GM10266 (cell line): Measurements from ENCODE around the gene CBX3.

Source experiments
- DNase-seq: peaks from one replicate; pipeline ENCODE4 v3.0.0; 2012; ENCODE audit errors: extremely low spot score
- TF ChIP-seq, protein P1 (sequence below): IDR thresholded peaks from 2 replicates; pipeline ENCODE4 v1.5.1; 2012; ENCODE audit warnings: mild to moderate bottlenecking, low read depth; ENCODE audit not compliant: control insufficient read depth, insufficient read depth; ENCODE audit errors: missing control alignments

CBX3 gene

DNA sequence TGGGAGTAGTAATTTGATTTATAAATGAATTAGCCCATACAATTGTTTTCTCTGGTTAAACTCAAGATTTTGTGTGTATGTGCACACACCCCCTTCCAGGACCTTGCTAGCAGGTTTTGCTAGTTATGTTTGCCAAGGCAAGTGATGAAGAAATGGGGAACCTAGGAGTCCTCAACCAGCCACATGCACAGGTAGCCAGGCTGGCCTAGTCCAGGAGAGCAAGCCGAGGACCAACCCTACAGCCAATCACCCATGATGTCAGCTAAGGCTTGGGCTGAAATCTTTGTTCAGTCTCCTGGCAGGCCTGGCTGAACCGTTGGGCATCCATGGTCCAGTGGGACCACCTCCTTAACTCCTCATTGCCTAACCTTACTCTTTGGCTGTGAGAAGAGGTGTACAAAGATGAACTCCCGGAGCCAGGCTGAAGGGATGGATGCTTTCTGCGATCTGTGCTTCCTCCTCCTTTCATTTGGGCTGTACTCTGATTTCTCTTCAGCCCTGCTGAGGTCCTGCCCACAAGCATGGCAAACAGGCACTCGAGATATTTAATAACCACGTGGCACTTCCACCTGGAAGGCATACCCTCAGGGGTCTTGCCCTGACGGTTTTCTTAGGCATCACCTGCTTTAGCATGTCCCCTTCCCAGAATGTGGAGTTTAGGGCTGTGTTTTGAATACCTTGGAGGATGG is 23.1 kb upstream of the CBX3 start:
- TF ChIP-seq, protein P1, sequence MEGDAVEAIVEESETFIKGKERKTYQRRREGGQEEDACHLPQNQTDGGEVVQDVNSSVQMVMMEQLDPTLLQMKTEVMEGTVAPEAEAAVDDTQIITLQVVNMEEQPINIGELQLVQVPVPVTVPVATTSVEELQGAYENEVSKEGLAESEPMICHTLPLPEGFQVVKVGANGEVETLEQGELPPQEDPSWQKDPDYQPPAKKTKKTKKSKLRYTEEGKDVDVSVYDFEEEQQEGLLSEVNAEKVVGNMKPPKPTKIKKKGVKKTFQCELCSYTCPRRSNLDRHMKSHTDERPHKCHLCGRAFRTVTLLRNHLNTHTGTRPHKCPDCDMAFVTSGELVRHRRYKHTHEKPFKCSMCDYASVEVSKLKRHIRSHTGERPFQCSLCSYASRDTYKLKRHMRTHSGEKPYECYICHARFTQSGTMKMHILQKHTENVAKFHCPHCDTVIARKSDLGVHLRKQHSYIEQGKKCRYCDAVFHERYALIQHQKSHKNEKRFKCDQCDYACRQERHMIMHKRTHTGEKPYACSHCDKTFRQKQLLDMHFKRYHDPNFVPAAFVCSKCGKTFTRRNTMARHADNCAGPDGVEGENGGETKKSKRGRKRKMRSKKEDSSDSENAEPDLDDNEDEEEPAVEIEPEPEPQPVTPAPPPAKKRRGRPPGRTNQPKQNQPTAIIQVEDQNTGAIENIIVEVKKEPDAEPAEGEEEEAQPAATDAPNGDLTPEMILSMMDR: no peak
- DNase-seq: no peak

DNA sequence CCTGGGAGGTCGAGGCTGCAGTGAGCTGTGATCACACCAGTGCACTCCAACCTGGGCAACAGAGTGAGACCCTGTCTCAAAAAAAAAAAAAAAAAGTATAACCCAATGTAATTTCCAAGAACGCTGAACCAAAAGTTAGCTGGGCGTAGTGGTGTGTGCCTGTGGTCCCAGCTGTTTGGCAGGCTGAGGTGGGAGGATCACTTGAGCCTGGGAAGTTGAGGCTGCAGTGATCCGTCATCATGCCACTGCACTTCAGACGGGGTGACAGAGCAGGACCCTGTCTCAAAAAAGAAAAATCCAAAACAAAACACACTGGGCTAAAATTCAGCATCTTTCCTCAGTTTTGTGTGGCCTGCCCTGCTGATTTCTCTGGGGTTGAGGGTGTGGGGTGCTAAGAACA is 22.1 kb upstream of the CBX3 start:
- TF ChIP-seq, protein P1: no peak
- no peak for DNase-seq

DNA sequence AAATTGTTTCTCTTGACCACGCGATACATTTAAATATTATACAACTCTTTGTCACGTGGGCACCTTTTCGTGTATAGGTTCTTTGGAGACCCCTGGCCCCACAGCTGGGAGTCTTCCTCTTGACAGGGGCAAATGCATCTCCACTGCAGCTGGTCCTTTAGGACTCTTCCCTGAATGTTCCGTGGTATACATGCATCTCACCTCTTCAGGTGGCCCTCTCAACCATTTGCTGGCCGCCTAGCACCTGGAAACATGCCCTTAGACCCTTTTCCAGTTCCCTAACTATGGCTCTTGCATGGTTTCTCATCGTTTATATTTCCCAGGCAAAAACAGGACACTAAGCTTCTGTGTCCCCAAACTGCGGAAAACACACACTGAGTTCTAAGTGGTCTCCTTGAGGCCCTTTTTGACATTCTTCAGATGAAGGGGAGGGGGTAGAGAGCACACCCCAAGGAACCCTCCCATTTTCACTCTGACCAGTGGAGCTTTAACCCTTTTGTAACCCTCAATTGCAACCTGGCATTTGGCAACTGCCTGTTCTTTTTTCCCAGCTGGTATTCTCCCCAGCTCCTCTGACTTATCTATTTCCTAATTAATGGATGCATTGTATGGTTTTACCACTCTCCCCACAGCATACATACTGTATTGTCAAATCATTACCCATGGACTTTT is 21.6 kb upstream of the CBX3 start:
- TF ChIP-seq, protein P1: no peak

DNA sequence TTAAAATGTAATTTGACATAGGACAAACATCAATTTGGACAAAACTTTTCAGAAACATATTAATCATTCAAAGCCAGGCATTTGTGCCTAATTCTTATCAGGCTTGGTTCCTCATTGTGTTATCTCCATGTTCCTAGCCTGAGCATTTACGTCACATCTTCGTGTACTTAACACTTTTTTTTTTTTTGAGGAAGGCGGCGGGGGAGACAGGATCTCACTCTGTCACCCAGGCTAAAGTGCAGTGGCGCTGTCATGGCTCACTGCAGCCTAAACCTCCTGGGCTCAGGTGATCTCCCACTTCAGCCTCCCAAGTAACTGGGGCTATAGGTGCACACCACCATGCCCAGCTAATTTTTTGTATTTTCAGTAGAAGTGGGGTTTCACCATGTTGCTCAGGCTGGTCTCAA is 20.8 kb upstream of the CBX3 start:
- DNase-seq: no peak

More for the DNA sequence above, 21.6 kb upstream of the CBX3 start:
- no peak for DNase-seq

DNA sequence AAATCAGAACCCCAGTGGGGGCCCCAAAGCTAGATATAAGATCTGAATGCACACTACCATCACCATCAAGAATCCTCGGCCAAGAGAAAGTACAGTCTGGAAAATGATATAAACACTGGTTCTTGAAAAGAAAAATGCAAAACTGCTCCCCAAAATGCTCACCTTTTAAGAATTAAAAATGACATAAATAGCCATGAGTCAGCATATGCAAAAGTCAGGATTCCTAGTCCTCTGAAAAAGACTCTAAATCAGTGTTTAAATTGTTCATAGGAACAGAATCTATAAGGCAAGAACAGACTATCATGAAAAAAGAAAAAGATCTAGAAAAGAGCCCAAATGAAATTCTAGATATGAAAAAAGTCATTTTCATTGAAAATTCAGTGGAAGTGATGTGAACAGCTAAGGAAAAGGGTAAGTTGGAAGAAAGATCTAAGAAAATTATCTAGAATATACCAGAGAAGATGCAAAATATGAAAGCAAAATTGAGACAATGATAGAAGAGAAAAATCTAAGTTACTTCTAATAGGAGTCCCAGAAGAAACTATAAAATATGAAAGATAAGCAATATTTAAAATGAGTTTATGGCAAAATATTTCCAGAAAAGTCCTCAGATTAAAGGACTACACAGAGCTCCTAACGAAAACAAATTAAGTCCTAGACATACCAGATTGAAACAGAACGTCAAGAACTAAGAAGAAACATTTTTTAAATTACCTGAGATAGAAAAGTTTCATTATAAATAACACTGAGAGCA is 19.9 kb upstream of the CBX3 start:
- TF ChIP-seq, protein P1: no peak
- DNase-seq: no peak

More for the DNA sequence above, 20.8 kb upstream of the CBX3 start:
- TF ChIP-seq, protein P1: no peak

DNA sequence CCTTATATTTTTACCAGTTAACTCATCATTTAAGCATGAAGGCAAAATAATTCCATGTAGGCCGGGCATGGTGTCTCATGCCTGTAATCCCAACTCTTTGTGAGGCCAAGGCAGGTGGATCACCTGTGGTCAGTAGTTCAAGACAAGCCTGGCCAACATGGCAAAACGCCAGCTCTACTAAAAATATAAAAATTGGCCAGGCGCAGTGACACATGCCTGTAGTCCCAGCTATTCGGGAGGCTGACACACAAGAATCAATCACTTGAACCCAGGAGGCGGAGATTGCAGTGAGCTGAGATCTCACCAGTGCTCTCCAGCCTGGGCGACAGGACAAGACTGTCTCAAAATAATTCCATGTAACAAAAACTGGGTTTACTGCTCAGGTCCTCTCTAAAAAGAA is 19.3 kb upstream of the CBX3 start:
- TF ChIP-seq, protein P1: no peak
- DNase-seq: no peak
